H1 (cell line): ENCODE results near the gene CHSY3. TPM values are rescaled to one million over a fixed set of nuclear protein-coding genes. Genes with fewer than 3 reads are reported as not detected.

Source experiments
- CBX8 ChIP-seq: fragments of 300-800, 300-1000 bp; sonication (generic); IDR thresholded peaks from 2 replicates; pipeline ENCODE4 v1.7.1; 2016; ENCODE audit warnings: low read depth, low read length, borderline replicate concordance
- CTBP2 ChIP-seq: IDR thresholded peaks from 2 replicates; pipeline ENCODE4 v1.7.0; 2011; ENCODE audit warnings: borderline replicate concordance, mild to moderate bottlenecking, moderate library complexity, mixed read lengths, low read length; ENCODE audit not compliant: insufficient read depth, insufficient read length
- POLR2AphosphoS5 ChIP-seq: IDR thresholded peaks from 2 replicates; pipeline ENCODE4 v1.6.1; 2011; ENCODE audit warnings: low read depth, low read length
- ZNF274 ChIP-seq: IDR thresholded peaks from 2 replicates; pipeline ENCODE4 v1.7.0; 2012; ENCODE audit warnings: low read length, borderline replicate concordance; ENCODE audit errors: extremely low read depth
- polyA plus RNA-seq, 7 experiments: library from polyadenylated mRNA; depleted of rRNA in 3 of 7; stranded (reverse) in 5 of 7; unstranded in 2 of 7; fragments of >200 nt in 5 of 7; fragments of 200-250 nt in 2 of 7; gene quantifications; 1 replicate in 5 of 7; 2 replicates in 1 of 7; 4 replicates in 1 of 7; pipeline versions ENCODE4 v1.2.1 to v1.2.3, GENCODE V29; 2011 to 2013; ENCODE audit warnings: missing spikeins in 2 of 7, mixed read lengths in 2 of 7
- total RNA-seq: library from RNA; stranded (reverse); fragmentation: NEBNext Ultra II Directional; extraction: Animal tissue kit (Norgen Biotek cat#: 25700); gene quantifications from 2 replicates; pipeline ENCODE4 v1.2.1, GENCODE V29; 2021
- TF ChIP-seq, protein P1 (sequence below): IDR thresholded peaks from 2 replicates; pipeline ENCODE4 v1.6.1; 2011; ENCODE audit warnings: low read length, improper control_type of control experiment
- TF ChIP-seq, protein P2 (sequence below): IDR thresholded peaks from 2 replicates; pipeline ENCODE4 v1.6.1; 2012; ENCODE audit warnings: inconsistent platforms

Gene CHSY3
- total and polyA plus RNA-seq, 2 of the 8 experiments (the other 6 are each of a cell fraction or from before 2014, with no cell fraction given) = 0.24 to 1.8 TPM

DNA sequence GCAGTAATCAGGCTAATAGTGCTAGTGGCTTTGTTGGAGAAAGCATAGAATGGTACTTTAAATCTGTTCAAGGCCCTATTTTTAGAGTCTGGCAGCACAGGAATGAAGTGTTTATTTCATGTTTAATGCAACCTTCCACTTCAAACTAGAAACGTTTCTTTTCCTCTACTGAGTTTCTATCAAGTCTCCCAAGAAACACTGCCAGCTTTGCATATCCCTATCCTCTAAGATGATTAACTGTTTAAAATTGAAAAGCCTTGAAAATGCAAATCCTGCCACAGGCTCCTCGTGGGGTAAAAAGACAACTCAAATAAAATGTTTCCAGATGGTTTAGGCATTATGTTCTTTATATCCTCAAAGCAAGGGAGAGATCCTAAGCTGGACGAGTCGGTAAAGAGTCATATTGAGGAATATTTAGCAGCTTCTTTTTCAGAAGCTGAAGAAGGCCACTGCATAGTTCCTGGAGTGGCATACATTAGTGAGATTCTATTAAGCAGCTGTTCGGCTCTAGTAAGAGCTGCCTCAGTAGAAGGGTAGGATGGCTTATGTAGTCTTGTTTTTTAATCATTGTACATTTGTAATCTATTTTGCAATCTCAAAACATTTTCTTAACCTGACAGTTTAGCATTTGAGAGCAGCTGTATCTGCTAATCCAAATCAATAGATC is 251.2 kb downstream of the CHSY3 start (continued):
- no peak for TF ChIP-seq ZNF274
- TF ChIP-seq POLR2AphosphoS5 = no peak
- TF ChIP-seq, protein P1, sequence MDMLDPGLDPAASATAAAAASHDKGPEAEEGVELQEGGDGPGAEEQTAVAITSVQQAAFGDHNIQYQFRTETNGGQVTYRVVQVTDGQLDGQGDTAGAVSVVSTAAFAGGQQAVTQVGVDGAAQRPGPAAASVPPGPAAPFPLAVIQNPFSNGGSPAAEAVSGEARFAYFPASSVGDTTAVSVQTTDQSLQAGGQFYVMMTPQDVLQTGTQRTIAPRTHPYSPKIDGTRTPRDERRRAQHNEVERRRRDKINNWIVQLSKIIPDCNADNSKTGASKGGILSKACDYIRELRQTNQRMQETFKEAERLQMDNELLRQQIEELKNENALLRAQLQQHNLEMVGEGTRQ = no peak
- no peak for TF ChIP-seq CBX8
- TF ChIP-seq CTBP2 = no peak
- TF ChIP-seq, protein P2, sequence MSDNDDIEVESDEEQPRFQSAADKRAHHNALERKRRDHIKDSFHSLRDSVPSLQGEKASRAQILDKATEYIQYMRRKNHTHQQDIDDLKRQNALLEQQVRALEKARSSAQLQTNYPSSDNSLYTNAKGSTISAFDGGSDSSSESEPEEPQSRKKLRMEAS = no peak
